ENCODE data around the gene PTPRB.

The PTPRB gene

GRCh38 chr12:70637303-70638085 is at the start of gene PTPRB:
Gene PTPRB (minus strand): TSS chr12:70637429. CDS start chr12:70637395, 34 bp downstream.
- H3K4me3 ChIP-seq (replicated peaks; ENCODE audit: low read depth, low read length), result no peak within 1 kb of the TSS
- TF ChIP-seq, protein P1, sequence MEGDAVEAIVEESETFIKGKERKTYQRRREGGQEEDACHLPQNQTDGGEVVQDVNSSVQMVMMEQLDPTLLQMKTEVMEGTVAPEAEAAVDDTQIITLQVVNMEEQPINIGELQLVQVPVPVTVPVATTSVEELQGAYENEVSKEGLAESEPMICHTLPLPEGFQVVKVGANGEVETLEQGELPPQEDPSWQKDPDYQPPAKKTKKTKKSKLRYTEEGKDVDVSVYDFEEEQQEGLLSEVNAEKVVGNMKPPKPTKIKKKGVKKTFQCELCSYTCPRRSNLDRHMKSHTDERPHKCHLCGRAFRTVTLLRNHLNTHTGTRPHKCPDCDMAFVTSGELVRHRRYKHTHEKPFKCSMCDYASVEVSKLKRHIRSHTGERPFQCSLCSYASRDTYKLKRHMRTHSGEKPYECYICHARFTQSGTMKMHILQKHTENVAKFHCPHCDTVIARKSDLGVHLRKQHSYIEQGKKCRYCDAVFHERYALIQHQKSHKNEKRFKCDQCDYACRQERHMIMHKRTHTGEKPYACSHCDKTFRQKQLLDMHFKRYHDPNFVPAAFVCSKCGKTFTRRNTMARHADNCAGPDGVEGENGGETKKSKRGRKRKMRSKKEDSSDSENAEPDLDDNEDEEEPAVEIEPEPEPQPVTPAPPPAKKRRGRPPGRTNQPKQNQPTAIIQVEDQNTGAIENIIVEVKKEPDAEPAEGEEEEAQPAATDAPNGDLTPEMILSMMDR (IDR thresholded peaks at IDR 0.05; ENCODE audit: low read depth, low read length, missing control alignments), result no peak
- DNase-seq (ENCODE audit: extremely low read depth, low read depth), result no peak

DNA sequence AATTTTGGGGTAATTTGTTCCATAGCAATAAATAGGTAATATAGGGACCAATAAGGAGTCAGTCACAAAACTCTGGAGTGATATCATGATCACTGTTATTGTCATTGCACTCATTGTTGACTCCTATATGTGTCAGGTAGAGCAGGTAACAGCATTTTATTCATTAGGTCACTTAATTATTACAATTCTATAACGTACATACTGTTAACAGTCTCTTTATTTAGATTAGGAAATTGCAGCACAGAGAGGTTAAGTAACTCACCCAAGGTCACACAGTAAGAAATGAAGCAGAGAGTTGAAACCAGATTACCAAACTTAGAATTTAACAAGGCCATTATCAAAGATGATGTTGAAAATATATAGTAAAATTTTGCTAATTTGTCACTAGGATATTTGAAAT is 49.7 kb upstream of the PTPRB start:
- no peak overlapping the region for H3K4me3 ChIP-seq (replicated peaks; ENCODE audit: low read depth, low read length)
- TF ChIP-seq, protein P1 (IDR thresholded peaks at IDR 0.05; ENCODE audit: low read depth, low read length, missing control alignments), result no peak
- no peak for DNase-seq (ENCODE audit: extremely low read depth, low read depth)

DNA sequence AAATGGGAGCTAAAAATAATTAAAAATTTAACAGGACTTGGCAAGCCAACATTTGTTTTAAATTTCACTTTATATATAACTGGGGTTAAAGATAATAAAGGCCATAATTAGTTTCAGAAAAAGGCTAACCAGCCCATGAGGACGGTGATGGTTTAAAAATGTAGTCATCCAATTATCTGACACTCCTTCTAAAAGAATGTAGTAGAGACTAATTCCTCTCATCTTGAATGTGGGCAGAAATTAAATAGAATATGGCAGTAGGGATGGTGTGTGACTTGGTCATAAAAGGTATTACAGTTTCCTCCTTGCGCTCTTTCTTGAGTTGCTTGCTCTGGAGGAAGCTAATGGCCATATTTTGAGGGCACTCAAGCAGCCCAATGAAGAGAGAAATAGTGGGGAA is 49.1 kb upstream of the PTPRB start:
- H3K4me3 ChIP-seq (replicated peaks; ENCODE audit: low read depth, low read length), result no peak overlapping the region
- no peak for DNase-seq (ENCODE audit: extremely low read depth, low read depth)
- TF ChIP-seq, protein P1 (IDR thresholded peaks at IDR 0.05; ENCODE audit: low read depth, low read length, missing control alignments), result no peak

GRCh38 chr12:70683976-70684375 is 46.7 kb upstream of the PTPRB start:
- no peak overlapping the region for H3K4me3 ChIP-seq (replicated peaks; ENCODE audit: low read depth, low read length)
- TF ChIP-seq, protein P1 (IDR thresholded peaks at IDR 0.05; ENCODE audit: low read depth, low read length, missing control alignments), result no peak

DNA sequence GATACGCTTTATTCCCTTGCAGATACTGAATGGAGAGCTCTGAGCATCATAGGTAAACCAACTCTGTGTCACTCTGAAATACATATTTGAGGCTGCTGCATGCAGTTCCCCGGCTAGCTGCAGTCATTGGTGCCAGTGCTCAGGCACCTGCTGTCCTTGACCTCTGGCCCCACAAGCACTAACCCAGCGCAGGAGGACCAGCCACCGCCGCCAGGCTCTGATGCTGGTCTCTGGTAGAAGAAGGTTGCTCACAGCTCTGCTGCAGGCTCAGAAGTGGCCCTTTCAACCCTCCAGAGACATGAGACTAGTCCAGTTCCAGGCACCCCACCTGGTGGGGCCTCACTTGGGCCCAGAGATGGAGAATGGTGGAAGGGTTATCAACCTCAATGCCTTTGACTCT is 34.5 kb upstream of the PTPRB start:
- TF ChIP-seq, protein P1 (IDR thresholded peaks at IDR 0.05; ENCODE audit: low read depth, low read length, missing control alignments), result no peak
- no peak for DNase-seq (ENCODE audit: extremely low read depth, low read depth)

More at GRCh38 chr12:70683976-70684375, 46.7 kb upstream of the PTPRB start:
- no peak for DNase-seq (ENCODE audit: extremely low read depth, low read depth)

DNA sequence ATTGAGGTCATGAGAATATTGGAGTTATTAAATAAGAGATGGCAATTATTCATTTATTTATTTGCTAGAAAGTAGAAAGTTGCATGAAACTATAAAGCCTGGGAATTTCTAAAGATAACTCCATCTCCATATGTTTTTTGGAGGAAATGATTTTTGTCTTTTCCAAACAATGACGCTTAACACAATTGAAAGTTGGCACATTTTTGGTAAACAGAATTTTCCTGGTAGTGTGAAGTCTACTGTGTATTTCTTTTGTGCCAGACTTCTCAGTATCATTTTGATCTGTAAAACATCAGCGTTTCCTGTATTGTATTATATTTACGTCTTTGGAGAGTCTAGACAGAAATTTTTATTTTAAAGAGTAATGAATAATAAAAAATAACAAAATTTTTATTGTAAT is 33.7 kb upstream of the PTPRB start:
- no peak for DNase-seq (ENCODE audit: extremely low read depth, low read depth)
- TF ChIP-seq, protein P1 (IDR thresholded peaks at IDR 0.05; ENCODE audit: low read depth, low read length, missing control alignments), result no peak
- no peak overlapping the region for H3K4me3 ChIP-seq (replicated peaks; ENCODE audit: low read depth, low read length)

More for the DNA sequence above, 34.5 kb upstream of the PTPRB start:
- no peak overlapping the region for H3K4me3 ChIP-seq (replicated peaks; ENCODE audit: low read depth, low read length)
